Epithelial cell of esophagus (primary cell): ENCODE measurements around the gene DICER1.

Experiments used
- DNase-seq: peaks from one replicate; pipeline ENCODE4 v3.0.0; 2010; ENCODE audit warnings: low read depth
- H3K4me3 ChIP-seq: 2 replicates; pipeline ENCODE4 v1.5.1; 2011; ENCODE audit warnings: mild to moderate bottlenecking, low read length, control low read depth
- CTCF ChIP-seq: IDR thresholded peaks from 2 replicates; pipeline ENCODE4 v1.5.1; 2011; ENCODE audit warnings: low read depth, mild to moderate bottlenecking, low read length, control low read depth, inconsistent platforms; ENCODE audit not compliant: insufficient read depth; ENCODE audit errors: missing control alignments

Gene DICER1

GRCh38 chr14:95056476-95056875 lies 100.9 kb downstream of the DICER1 start:
- TF ChIP-seq CTCF, result no peak
- no peak for DNase-seq
- H3K4me3 ChIP-seq, result no peak overlapping the region

DNA sequence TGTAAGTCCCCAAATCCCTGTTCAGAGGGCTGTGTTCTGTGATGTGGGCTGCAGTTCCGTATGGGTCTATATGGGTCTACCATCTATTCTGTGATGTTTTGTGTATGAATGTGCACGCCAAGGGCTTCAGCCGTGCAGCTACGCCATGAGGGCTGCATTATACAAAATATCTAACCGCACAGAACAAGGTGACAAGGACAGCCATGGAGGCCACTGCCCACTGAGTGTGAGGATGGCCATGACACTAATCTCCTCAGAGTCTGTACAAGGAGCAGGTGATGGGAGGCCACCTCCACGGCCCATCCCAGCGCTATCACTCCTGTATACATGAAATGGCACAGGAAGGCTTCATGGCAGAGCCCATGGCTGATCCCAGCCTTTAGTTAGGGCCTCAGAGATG lies 102.0 kb downstream of the DICER1 start:
- no peak for DNase-seq
- TF ChIP-seq CTCF, result no peak
- H3K4me3 ChIP-seq, result no peak overlapping the region

DNA sequence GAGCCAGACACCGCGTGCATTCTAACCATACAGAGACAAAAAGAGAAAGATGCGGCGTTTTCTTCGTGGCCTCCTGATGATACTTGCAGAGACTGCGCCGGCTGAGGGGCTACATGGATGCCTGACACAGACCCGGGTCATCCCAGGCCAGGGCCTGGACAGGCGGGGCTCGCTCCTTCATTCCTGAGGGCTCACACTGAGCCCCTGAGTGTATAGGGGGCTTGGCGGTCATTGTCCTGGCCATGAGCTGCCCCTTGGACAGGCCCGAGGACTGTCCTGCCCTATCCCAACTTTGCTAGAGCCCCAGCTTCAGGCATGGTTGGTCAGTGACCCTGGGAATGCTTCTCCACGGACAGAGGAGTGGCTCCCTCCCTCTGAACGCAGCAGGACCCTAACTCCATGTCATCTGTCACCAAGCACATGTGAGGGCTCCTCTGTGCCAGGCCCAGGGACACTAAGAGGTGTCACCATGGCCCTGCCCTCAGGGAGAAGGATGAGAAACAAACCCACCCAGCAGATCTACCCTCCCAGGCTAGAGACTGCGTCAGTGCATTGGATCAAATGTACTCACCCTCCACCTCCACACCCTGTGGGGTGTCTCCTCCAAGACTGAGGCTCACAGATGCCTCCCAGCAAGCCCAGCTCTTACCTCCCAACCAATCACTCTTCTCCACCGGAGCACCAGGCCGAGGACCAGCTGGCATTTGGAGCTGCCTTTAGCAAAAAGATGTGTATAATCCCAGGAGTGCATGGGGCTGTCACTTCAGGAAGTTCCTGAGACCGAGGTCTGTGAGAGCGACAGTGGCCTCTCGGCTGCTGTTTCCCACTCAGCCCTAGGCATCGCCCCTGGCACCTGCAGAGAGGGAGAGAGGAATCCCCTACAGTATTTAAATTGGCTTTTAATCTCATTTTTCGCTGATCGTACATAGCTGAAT lies 102.7 kb downstream of the DICER1 start:
- no peak overlapping the region for H3K4me3 ChIP-seq
- DNase-seq, result no peak
- no peak for TF ChIP-seq CTCF

GRCh38 chr14:95052016-95052585 lies 105.2 kb downstream of the DICER1 start:
- no peak overlapping the region for H3K4me3 ChIP-seq
- TF ChIP-seq CTCF, result no peak

DNA sequence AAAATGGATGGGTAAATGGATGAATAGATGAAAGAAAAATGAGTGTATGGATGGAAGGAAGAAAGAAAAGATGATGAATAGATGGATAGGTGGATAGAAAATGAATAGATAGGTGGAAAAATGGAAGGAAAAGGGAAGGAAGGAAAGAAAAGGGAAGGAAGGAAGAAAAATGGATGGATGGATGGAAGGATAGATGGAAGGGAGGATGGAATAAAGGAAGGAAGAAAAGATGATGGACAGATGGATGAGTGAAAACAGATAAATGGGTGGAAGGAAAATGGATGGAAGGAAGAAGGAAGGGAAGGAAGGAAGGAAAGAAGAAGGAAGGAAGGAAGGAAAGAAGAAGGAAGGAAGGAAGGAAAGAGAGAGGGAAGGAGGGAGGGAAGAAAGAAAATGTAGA lies 107.4 kb downstream of the DICER1 start:
- TF ChIP-seq CTCF, result no peak
- no peak for DNase-seq
- no peak overlapping the region for H3K4me3 ChIP-seq

More at GRCh38 chr14:95052016-95052585, 105.2 kb downstream of the DICER1 start:
- no peak for DNase-seq

DNA sequence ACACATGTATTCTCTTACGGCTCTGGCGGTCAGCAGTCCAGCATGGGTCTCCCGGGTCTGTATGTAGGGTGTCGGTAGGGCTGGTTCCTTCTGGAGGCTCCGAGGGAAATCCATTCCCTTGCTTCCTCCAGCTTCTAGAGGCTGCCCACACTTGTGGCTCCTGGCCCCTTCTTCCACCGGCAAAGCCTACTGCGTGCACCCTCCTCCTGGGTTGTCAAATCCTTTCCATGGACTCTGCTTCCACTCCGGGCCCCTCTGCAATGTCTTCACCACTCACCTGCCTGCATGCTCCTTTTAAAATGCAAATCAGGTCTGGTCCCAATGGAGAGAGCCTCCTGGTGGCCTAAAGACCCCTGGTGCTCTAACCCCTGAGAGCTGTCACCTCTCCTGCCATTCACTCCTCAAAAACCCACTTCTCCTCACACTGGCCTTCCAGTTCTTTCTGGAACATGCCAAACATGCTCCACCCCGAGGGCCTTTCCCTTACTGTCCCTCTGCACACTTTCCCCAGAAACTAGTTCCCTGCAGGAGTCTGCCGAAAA lies 108.5 kb downstream of the DICER1 start:
- H3K4me3 ChIP-seq, result no peak overlapping the region
- no peak for DNase-seq
- no peak for TF ChIP-seq CTCF
